ENCODE measurements around the gene MCRIP2.

The MCRIP2 gene

DNA sequence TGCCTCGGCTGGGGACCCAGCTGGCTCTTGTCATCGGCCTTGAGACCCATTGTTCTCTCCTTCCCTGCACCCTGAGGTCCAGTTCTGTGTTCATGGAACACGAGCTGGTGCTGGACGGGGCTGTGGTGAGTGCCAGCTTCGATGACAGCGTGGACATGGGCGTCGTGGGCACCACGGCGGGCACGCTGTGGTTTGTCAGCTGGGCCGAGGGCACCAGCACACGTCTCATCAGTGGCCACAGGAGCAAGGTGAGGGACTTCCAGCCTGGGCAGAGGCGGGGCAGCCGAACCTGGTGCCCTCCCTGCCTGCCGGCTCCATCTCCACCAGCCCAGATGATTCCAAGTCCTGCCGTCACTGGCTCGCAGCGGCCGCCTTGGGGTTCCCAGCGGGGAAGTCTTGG lies 21.0 kb downstream of the MCRIP2 start:
- ATAC-seq: no peak
- Mint-ChIP-seq H3K4me3 (no peak overlapping the region), H3K27ac (no peak overlapping the region), H3K36me3 (peaks cover 6% of the 10 kb centered on the region), H3K9me3 (no peaks in the 10 kb centered on the region), H3K4me1 (peaks cover 14% of the 10 kb centered on the region), H3K27me3 (no peaks in the 10 kb centered on the region)

DNA sequence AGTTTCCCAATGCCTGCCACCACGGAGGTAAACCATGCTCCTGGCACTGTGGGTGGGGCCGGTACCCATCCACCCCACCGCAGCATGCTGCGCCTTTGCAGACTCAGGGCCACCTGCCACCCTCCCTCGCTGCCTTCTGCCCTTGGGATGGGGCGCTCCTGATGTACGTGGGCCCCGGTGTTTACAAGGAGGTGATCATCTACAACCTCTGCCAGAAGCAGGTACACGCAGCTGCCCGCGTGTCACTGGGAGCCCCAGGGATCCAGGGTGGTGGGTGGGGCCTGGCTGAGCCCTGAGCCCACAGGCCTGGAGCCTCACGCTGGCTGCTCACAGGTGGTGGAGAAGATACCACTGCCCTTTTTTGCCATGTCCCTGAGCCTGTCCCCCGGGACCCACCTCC lies 24.9 kb downstream of the MCRIP2 start:
- peaks cover 8% of the 10 kb centered on the region for H3K4me1 Mint-ChIP-seq
- peaks cover 18% of the 10 kb centered on the region for H3K36me3 Mint-ChIP-seq
- H3K9me3 Mint-ChIP-seq: no peaks in the 10 kb centered on the region
- no peak overlapping the region for H3K27ac Mint-ChIP-seq
- H3K27me3 Mint-ChIP-seq: no peaks in the 10 kb centered on the region
- no peak for ATAC-seq
- no peak overlapping the region for H3K4me3 Mint-ChIP-seq

DNA sequence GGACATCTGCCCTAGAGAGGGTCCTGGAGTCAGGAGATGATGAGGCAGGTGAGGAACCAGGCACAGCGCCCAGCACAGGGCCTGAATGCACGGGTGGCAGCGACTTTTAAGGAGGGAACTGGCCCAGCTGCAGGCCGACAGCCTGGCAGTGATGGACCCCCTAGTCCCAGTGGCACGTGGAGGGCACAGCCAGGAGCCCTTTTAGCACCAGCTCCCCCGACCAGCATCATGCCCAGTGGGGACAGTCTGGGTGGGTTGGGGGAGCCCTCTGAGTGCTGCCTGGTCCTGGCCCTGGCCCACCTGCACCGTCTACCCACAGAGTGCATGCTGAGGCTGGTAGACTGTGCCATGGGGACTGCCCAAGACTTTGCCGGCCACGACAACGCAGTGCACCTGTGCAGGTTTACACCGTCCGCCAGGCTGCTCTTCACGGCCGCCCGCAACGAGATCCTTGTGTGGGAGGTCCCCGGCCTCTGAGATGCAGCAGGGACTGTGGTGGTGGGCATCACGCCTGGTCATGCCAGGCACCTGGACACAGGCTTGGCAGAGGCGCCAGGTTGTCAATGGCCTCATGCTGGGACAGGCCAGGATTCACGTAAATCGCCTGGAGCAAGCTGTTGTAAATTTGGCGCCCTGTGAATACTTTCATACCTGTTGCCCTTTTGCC lies 25.6 kb downstream of the MCRIP2 start:
- no peak for ATAC-seq
- no peaks in the 10 kb centered on the region for H3K9me3 Mint-ChIP-seq
- H3K27me3 Mint-ChIP-seq: no peaks in the 10 kb centered on the region
- H3K36me3 Mint-ChIP-seq: peaks cover 22% of the 10 kb centered on the region
- peak overlapping the region; percentile 82 for H3K27ac Mint-ChIP-seq
- peaks cover 7% of the 10 kb centered on the region for H3K4me1 Mint-ChIP-seq
- H3K4me3 Mint-ChIP-seq: no peak overlapping the region

- H3K27ac Mint-ChIP-seq: peak within 1 kb of the TSS; percentile 82
- H3K4me1 Mint-ChIP-seq: peaks cover 7% of the 10 kb centered on the region
- peaks cover 26% of the 10 kb centered on the region for H3K36me3 Mint-ChIP-seq
Measured at GRCh38 chr16:667780-668518, 26.3 kb downstream of the MCRIP2 start, which contains the start of gene RHOT2. Gene RHOT2, plus strand, starts transcription at chr16:668132. Its CDS starts 68 bp downstream, at chr16:668200.

DNA sequence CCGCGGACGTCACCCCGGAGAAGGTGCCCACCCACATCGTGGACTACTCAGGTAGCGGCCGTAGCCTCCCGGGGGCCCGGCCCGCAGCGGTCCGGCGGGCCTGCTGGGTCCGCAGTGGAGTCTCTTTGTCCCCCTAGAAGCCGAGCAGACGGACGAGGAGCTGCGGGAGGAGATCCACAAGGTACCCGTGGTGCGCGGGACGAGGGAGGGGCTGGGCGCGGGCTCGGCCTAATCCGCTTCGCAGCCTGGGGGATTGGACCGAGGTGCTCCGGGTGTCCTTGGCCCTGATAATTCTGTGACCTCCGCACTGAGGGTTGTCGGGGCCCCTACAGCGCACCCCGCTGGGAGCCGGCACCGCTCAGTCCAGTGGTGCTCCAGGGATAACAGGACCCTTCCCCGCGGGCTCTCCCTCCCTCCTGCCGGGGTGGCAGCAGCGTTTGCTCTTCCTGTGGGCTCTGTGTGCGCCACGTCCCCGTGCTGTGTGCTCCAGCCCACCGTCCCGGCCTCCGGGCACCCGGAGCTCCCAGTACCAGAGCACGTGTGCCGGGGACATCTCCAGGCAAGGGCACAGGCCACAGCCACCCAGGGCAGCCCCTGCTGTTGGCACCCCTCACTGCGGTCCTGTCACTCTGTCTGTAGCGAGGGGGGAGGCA lies 27.0 kb downstream of the MCRIP2 start:
- Mint-ChIP-seq H3K36me3 (peaks cover 28% of the 10 kb centered on the region), H3K4me3 (peak overlapping the region; percentile 82), H3K27ac (peak overlapping the region; percentile 82), H3K4me1 (peaks cover 7% of the 10 kb centered on the region), H3K27me3 (no peaks in the 10 kb centered on the region), H3K9me3 (no peaks in the 10 kb centered on the region)
- ATAC-seq: peak; percentile 0

More at GRCh38 chr16:667780-668518, 26.3 kb downstream of the MCRIP2 start, which contains the start of gene RHOT2:
- Mint-ChIP-seq H3K4me3 (peak within 1 kb of the TSS; percentile 82), H3K9me3 (no peaks in the 10 kb centered on the region), H3K27me3 (no peaks in the 10 kb centered on the region)
- peak; percentile 96 for ATAC-seq

- ATAC-seq: no peak
- peaks cover 9% of the 10 kb centered on the region for H3K4me1 Mint-ChIP-seq
- H3K4me3 Mint-ChIP-seq: peak overlapping the region; percentile 58
- peaks cover 34% of the 10 kb centered on the region for H3K36me3 Mint-ChIP-seq
- H3K27me3 Mint-ChIP-seq: peaks cover 2% of the 10 kb centered on the region
- no peak overlapping the region for H3K27ac Mint-ChIP-seq
- no peaks in the 10 kb centered on the region for H3K9me3 Mint-ChIP-seq
Measured at GRCh38 chr16:669666-670065, 28.0 kb downstream of the MCRIP2 start.

GRCh38 chr16:670485-671352 lies 29.1 kb downstream of the MCRIP2 start:
- Mint-ChIP-seq H3K9me3 (no peaks in the 10 kb centered on the region), H3K27me3 (peaks cover 13% of the 10 kb centered on the region), H3K27ac (no peak overlapping the region), H3K4me3 (no peak overlapping the region), H3K4me1 (peaks cover 16% of the 10 kb centered on the region), H3K36me3 (peaks cover 38% of the 10 kb centered on the region)
- ATAC-seq: no peak

DNA sequence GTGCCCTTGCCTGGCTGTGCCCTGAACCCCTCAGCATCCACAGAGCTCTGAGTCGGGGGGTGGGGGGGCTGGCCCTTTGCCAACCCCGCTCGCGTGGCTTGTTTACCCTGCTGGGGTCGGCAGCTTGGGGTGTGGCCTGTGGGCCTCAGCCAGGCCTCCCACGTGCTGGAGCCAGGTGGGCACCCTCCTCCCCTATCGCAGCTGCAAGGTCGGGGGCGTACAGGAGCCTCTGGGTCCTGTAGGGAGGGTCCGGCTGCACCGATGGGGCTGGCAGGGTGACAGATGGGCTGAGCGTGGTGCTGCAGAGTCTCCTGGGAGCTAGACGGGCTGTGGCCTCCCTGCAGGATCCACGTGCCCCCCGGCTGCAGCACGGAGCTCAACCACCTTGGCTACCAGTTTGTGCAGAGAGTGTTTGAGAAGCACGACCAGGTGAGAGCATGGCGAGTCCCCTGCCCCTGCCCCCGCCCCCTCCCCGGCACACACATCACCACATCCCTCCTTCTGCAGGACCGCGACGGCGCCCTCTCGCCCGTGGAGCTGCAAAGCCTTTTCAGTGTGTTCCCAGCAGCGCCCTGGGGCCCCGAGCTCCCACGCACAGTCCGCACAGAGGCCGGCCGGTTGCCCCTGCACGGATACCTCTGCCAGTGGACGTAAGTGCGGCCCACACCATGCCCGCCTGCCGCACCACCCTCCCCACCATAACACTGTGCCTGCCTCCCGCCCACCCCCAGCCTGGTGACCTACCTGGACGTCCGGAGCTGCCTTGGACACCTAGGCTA lies 29.9 kb downstream of the MCRIP2 start:
- Mint-ChIP-seq H3K27ac (no peak overlapping the region), H3K36me3 (peaks cover 38% of the 10 kb centered on the region), H3K9me3 (no peaks in the 10 kb centered on the region), H3K4me1 (peaks cover 16% of the 10 kb centered on the region), H3K4me3 (no peak overlapping the region), H3K27me3 (peaks cover 13% of the 10 kb centered on the region)
- ATAC-seq: no peak

- ATAC-seq: no peak
- H3K27me3 Mint-ChIP-seq: peaks cover 13% of the 10 kb centered on the region
- no peak overlapping the region for H3K4me3 Mint-ChIP-seq
- no peak overlapping the region for H3K27ac Mint-ChIP-seq
- H3K36me3 Mint-ChIP-seq: peaks cover 38% of the 10 kb centered on the region
- H3K9me3 Mint-ChIP-seq: no peaks in the 10 kb centered on the region
- peaks cover 16% of the 10 kb centered on the region for H3K4me1 Mint-ChIP-seq
Measured at GRCh38 chr16:672371-672770, 30.7 kb downstream of the MCRIP2 start.

- no peak overlapping the region for H3K27ac Mint-ChIP-seq
Measured at GRCh38 chr16:672851-673250, 31.2 kb downstream of the MCRIP2 start.

DNA sequence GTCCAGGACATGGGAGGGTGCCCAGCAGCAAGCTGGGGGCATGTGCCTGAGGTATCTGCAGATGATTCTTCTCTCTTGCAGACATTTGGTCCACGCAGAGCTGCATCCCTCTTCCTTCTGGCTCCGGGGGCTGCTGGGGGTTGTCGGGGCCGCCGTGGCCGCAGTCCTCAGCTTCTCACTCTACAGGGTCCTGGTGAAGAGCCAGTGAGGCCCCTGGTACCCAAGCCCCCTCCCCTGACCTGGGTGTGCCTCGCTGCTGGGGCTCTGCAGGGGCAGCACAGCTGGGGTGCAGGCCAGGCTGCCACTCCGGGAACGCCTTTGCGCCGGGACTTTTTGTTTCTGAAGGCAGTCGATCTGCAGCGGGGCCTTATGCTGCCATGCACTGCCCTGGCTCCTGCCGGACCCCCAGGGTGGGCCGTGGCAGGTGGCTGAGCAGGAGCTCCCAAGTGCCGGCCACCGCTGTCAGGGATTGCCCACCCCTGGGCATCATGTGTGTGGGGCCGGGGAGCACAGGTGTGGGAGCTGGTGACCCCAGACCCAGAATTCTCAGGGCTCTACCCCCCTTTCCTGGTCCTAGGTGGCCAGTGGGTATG lies 31.9 kb downstream of the MCRIP2 start:
- Mint-ChIP-seq H3K27ac (no peak overlapping the region), H3K4me1 (peaks cover 23% of the 10 kb centered on the region), H3K4me3 (no peak overlapping the region), H3K36me3 (peaks cover 38% of the 10 kb centered on the region), H3K9me3 (no peaks in the 10 kb centered on the region), H3K27me3 (peaks cover 13% of the 10 kb centered on the region)
- no peak for ATAC-seq

More at GRCh38 chr16:672851-673250, 31.2 kb downstream of the MCRIP2 start:
- Mint-ChIP-seq H3K4me1 (peaks cover 17% of the 10 kb centered on the region), H3K4me3 (no peak overlapping the region), H3K27me3 (peaks cover 13% of the 10 kb centered on the region), H3K9me3 (no peaks in the 10 kb centered on the region), H3K36me3 (peaks cover 38% of the 10 kb centered on the region)
- no peak for ATAC-seq

DNA sequence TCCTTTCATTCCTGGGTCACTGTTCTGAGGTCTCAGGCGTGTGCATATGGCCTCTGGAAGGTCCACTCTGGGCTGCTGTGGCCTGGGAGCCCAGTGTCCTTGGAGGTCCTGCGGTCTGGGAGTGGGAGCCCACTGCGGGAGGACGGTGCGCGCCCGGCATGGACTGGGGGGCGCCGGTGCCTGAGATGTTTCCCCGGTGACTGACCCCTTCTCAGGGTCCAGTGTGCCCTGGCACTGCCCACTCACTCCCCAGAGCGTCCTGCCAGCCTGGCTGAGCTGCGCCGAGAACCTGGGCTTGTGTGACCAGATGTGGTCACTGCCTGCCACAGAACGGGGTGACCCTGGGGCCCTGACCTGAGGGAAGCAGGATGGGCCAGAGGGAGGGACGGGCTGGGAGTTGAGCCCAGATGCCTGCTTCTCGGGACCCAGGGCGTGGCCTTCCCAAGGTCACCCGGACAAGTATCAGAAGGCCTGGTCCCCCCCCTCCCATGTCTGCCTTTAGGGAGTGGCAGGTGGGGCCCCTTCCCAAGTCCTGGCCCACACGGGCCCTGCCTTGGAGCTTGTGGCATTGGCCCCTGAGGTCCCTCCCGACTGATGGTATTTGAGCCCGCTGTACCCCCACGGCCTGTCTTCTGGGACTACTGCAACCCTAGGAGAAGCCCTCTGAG lies 32.7 kb downstream of the MCRIP2 start:
- Mint-ChIP-seq H3K27me3 (peaks cover 13% of the 10 kb centered on the region), H3K4me1 (peaks cover 24% of the 10 kb centered on the region), H3K27ac (no peak overlapping the region), H3K4me3 (peak overlapping the region; percentile 58), H3K36me3 (peaks cover 38% of the 10 kb centered on the region), H3K9me3 (no peaks in the 10 kb centered on the region)
- no peak for ATAC-seq

- H3K36me3 Mint-ChIP-seq: peaks cover 34% of the 10 kb centered on the region
- peaks cover 27% of the 10 kb centered on the region for H3K4me1 Mint-ChIP-seq
- no peaks in the 10 kb centered on the region for H3K9me3 Mint-ChIP-seq
- no peak within 1 kb of the TSS for H3K27ac Mint-ChIP-seq
- H3K4me3 Mint-ChIP-seq: peak within 1 kb of the TSS; percentile 58
- H3K27me3 Mint-ChIP-seq: peaks cover 13% of the 10 kb centered on the region
- no peak for ATAC-seq
Measured at GRCh38 chr16:674968-675883, 33.6 kb downstream of the MCRIP2 start, which contains the start of gene RHBDL1. Gene RHBDL1, plus strand, starts transcription at chr16:675671. Its CDS starts 120 bp downstream, at chr16:675791.
